HCT116 (cell line): ENCODE data around the gene HEXIM1.

Source experiments
- CBX3 ChIP-seq: IDR thresholded peaks from 2 replicates; pipeline ENCODE4 v1.6.1; 2012; ENCODE audit warnings: low read depth
- EZH2 ChIP-seq: fragments of 200-600 bp; sonication (generic); IDR thresholded peaks from 2 replicates; pipeline ENCODE4 v1.6.1; 2017; ENCODE audit warnings: antibody characterized with exemption, mixed run types
- EZH2phosphoT487 ChIP-seq: fragments of 200-600 bp; IDR thresholded peaks from 2 replicates; pipeline ENCODE4 v1.6.1; 2018; ENCODE audit warnings: antibody characterized with exemption, borderline replicate concordance
- FOSL1 ChIP-seq: IDR thresholded peaks from 2 replicates; pipeline ENCODE4 v1.6.1; 2012; ENCODE audit warnings: low read depth
- POLR2A ChIP-seq: IDR thresholded peaks from 2 replicates; pipeline ENCODE4 v1.7.0; 2011; ENCODE audit warnings: borderline replicate concordance; ENCODE audit not compliant: insufficient read depth, insufficient read length; ENCODE audit errors: extremely low read depth
- POLR2AphosphoS5 ChIP-seq: IDR thresholded peaks from 2 replicates; pipeline ENCODE4 v1.6.1; 2011; ENCODE audit warnings: mild to moderate bottlenecking, low read depth, low read length, moderate library complexity
- RAD21 ChIP-seq: IDR thresholded peaks from 2 replicates; pipeline ENCODE4 v1.6.1; 2012; ENCODE audit warnings: low read depth, mild to moderate bottlenecking
- SIN3A ChIP-seq: IDR thresholded peaks from 2 replicates; pipeline ENCODE4 v1.6.1; 2012; ENCODE audit warnings: low read depth
- TCF7L2 ChIP-seq: IDR thresholded peaks from 2 replicates; pipeline ENCODE4 v1.7.0; 2011; ENCODE audit warnings: borderline replicate concordance, inconsistent platforms; ENCODE audit not compliant: insufficient read depth, insufficient read length; ENCODE audit errors: extremely low read depth
- TF ChIP-seq, protein P1 (sequence below), 3 experiments: fragments of 200-600 bp in 1 of 3; sonication (generic) in 1 of 3; IDR thresholded peaks in 2 of 3; conservative IDR thresholded peaks in 1 of 3; 2 replicates each; pipeline ENCODE4 v1.5.1; 2012 to 2017; ENCODE audit warnings: low read depth in 2 of 3, low read length in 2 of 3, antibody characterized with exemption in 1 of 3, borderline replicate concordance in 1 of 3, control low read depth in 1 of 3, mild to moderate bottlenecking in 1 of 3, mixed read lengths in 1 of 3, mixed run types in 1 of 3, moderate library complexity in 1 of 3; ENCODE audit not compliant: insufficient read depth in 1 of 3

DNA sequence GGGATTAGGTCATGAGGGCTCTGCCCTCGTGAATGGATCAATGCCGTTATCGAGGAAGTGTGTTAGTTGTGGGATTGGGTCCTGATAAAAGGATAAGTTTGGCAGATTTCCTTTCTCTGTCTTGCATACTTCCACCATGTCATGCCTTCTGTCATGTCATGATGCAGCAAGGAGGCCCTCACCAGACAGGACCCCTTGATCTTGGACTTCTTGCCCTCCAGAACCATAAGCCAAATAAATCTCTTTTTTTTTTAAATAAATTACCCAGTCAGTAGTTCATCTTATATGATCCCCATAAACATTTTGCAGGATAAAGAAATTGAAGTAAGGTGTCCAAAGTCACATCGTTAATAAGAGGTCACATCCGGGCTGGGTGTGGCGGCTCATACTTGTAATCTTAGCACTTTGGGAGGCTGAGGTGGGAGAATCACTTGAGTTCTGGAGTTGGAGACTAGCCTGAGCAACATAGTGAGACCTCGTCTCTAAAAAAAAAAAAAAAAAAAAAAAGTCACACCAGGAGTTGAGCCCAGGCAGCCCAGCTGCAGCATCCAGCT, 38.6 kb downstream of the HEXIM1 start:
- TF ChIP-seq POLR2A = no peak
- TF ChIP-seq, protein P1, sequence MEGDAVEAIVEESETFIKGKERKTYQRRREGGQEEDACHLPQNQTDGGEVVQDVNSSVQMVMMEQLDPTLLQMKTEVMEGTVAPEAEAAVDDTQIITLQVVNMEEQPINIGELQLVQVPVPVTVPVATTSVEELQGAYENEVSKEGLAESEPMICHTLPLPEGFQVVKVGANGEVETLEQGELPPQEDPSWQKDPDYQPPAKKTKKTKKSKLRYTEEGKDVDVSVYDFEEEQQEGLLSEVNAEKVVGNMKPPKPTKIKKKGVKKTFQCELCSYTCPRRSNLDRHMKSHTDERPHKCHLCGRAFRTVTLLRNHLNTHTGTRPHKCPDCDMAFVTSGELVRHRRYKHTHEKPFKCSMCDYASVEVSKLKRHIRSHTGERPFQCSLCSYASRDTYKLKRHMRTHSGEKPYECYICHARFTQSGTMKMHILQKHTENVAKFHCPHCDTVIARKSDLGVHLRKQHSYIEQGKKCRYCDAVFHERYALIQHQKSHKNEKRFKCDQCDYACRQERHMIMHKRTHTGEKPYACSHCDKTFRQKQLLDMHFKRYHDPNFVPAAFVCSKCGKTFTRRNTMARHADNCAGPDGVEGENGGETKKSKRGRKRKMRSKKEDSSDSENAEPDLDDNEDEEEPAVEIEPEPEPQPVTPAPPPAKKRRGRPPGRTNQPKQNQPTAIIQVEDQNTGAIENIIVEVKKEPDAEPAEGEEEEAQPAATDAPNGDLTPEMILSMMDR (IDR thresholded peaks at IDR 0.05 in 2 of 3, conservative IDR thresholded peaks at IDR 0.05 in 1 of 3; ENCODE audit: borderline replicate concordance in 1 of 3, insufficient read depth in 1 of 3, low read depth in 2 of 3, low read length in 2 of 3) = no peak
- no peak for TF ChIP-seq POLR2AphosphoS5
- TF ChIP-seq EZH2 = no peak
- no peak for TF ChIP-seq TCF7L2
- TF ChIP-seq SIN3A = no peak
- no peak for TF ChIP-seq FOSL1
- TF ChIP-seq RAD21 = no peak
- TF ChIP-seq EZH2phosphoT487 = no peak
- TF ChIP-seq CBX3 = no peak
